HG02623 (cell line): ENCODE measurements around the gene AAMP.
"Not testable (repeated sequence)": the region's sequence is repeated elsewhere in the genome, so short reads cannot be mapped to it uniquely, and the experiment has no call there.

Source experiments
- ATAC-seq: cut with Tn5 transposase; IDR thresholded peaks from one replicate; pipeline ENCODE4 v1.9.1; 2021; ENCODE audit warnings: moderate library complexity; ENCODE audit not compliant: unreplicated experiment

The AAMP gene, protein sequence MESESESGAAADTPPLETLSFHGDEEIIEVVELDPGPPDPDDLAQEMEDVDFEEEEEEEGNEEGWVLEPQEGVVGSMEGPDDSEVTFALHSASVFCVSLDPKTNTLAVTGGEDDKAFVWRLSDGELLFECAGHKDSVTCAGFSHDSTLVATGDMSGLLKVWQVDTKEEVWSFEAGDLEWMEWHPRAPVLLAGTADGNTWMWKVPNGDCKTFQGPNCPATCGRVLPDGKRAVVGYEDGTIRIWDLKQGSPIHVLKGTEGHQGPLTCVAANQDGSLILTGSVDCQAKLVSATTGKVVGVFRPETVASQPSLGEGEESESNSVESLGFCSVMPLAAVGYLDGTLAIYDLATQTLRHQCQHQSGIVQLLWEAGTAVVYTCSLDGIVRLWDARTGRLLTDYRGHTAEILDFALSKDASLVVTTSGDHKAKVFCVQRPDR

DNA sequence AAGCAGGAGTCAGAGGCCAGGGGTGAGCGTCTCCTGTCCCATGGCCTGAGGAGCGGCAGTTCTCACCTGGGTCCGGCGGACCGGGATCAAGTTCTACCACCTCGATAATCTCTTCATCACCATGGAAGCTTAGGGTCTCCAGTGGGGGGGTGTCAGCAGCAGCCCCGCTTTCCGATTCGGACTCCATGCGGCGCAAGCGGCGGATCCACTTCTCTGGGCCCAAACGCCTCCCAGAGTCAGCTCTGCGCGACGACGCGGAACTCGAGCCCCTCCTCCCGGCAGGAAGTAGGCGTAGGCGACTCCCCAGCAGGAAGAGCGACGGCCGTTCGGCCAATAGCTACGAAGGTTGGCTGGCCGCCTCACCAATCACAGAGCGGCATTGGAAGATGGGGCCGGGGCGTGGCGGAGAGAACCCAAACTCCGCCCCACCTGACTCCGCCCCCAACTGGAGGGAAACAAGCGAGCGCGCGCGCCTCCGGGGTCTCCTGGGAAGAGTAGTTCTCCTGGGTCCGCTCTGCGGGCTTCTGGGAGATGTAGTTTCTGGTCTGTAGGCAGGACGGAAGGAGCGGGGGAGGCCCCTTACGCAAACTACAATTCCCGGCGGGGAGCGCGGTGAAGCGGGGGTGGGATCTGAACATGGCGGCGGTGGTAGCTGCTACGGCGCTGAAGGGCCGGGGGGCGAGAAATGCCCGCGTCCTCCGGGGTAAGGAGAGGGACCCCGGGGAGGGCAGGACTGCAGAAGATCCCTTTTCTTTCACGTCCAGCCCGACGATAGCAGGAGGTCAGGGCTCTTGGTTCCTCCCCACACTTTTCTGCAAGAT lies at the start of gene AAMP, which contains the start of gene PNKD:
AAMP (minus strand) TSS at position 238 of the 821 bp plus-strand sequence; CDS start at position 187, 51 bp downstream.
PNKD (plus strand) TSS at position 620 of the 821 bp plus-strand sequence; CDS start at position 637, 17 bp downstream.
- ATAC-seq, result peak; percentile 91

DNA sequence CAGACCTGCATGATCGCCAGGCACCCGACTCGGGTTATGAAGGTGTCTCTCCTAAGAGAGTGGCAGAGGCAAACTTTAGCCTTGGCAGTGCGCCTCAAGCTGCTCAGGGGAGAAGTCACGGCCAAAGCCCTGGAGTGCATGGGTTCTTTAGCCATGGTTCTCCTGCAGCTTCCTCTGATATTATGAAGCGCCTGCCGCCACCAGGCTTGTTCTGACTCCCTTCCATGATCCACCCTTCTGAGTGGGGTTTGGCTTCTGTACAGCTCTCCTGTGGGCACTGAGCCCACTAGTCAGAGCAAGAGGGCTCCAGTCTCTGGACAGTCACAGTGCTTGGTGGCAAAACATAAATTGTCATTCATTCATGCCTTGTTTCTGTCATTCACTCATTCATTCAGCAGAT lies 48.3 kb upstream of the AAMP start:
- ATAC-seq, result no peak

DNA sequence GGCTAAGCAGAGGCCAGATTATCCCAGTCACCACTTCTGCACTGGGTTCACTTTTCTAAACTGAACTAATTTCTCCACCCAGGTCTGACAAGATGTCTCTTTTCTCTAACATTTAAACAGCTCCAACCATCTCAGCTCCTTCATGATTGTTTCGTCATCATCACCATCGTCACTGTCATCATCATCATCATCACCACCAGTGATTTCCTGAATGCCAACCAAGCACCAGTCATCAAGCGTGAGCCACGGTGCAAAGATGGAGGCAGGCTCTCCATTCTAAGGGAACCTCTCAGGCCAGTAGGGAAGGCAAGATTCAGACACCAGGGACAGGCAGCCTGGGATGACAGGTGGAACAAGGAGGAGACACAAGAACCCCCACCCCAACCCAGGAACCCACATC lies 47.9 kb upstream of the AAMP start:
- ATAC-seq, result no peak

DNA sequence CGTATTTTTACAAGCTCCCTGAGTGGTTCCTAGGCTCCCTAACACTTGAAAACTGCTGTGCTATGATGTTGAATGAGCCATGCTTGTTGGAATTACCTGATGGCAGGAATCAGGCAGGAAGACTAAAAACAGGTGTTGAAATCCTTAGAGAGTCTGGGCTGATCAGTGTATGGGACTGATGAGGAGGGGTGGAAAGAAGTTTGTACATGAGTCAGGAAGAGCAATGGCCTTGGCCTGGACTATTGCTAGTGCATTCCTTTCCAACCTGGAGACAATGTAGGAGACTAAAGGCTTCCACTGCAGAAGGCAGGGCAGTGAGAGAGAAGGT lies 47.3 kb upstream of the AAMP start:
- ATAC-seq, result no peak

DNA sequence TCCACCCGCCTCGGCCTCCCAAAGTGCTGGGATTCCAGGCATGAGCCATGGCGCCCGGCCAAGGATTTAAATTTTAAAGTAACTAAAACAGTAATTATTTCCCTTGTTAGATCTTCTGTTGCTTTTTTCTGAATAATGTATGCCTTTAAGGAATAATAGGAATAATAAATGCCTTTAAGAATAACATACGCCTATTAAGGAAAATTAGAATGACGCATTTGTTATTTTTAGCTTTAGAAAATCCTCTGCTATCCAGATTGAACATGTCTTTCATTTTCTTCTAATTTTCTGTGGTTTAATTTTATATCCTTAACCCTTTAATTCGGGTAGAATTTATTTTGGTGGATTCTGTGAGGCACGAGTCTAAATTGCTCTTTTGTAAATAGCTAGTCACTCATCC lies 45.5 kb upstream of the AAMP start:
- ATAC-seq, result no peak

DNA sequence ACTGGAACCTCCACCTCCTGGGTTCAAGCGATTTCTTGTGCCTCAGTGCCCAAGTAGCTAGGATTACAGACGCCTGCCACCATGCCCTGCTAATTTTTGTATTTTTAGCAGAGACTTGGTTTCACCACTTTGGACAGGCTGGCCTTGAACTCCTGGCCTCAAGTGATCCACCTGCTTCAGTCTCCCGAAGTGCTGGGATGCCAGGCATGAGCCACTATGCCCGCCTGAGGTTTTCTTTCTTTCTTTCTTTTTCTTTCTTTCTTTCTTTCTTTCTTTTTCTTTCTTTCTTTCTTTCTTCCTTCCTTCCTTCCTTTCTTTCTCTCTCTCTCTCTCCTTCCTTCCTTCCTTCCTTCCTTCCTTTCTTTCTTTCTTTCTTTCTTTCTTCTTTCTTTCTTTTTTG lies 44.8 kb upstream of the AAMP start:
- ATAC-seq, result not testable (repeated sequence)

DNA sequence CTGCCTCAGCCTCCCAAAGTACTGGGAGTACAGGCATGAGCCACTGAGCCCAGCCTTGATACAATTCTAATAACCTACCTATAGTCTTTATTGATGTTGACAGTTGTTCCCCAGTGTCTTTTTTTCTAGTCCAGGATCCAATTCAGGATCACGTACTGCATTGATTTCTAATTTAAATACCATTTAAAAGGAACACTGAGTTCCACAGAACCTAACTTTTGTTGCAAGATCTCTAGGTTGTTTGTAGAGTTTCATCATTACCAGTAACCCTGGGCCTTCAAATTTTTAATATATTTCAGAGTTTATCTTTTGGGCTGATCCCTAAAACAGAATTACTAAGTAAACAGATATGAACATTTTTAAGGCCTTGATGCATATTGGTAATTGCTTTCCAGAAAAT lies 43.4 kb upstream of the AAMP start:
- no peak for ATAC-seq

DNA sequence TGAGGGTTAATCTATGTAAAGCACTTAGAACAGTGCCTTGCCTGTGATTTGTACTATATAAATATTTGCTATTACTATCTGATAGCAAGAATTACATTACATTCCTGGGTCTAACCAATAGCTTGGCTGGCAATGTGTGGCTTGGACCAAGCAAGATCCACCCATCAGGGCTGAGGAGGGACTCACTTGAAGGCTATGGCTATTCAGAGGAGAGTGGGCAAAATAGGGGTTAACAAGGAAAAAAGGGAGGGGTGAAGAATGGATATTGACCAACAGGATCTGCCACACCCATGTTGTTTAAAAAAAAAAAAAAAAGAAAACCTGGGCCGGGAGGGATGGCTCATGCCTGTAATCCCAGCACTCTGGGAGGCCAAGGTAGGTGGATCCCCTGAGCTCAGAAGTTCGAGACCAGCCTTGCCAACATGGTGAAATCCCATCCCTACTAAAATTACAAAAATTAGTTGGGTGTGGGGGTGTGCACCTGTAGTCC lies 42.4 kb upstream of the AAMP start:
- no peak for ATAC-seq

DNA sequence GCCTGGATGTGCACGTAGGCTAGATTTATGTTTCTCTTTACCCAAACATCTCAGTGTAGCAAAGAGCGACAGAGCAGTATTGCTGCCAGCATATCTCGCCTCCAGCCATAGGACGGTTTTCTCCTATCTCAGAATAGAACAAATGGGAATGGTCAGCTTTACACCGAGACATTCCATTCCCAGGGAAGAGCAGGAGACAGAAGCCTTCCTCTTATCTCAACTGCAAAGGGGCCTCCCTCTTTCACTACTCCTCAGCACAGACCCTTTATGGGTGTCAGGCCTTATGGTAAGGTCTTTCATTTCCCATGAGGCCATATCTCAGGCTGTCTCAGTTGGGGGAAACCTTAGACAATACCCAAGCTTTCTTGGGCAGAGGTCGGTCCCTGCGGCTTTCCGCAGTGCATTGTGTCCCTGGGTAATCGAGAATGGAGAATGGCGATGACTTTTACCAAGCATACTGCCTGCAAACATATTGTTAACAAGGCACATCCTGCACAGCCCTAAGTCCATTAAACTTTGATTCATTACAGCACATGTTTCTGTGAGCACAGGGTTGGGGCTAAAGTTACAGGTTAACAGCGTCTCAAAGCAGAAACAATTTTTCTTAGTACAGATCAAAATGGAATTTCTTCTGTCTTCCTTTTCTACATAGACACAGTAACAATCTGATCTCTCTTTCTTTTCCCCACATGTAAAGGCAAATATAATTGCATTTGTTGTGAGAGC lies 41.8 kb upstream of the AAMP start:
- ATAC-seq, result not testable (repeated sequence)

DNA sequence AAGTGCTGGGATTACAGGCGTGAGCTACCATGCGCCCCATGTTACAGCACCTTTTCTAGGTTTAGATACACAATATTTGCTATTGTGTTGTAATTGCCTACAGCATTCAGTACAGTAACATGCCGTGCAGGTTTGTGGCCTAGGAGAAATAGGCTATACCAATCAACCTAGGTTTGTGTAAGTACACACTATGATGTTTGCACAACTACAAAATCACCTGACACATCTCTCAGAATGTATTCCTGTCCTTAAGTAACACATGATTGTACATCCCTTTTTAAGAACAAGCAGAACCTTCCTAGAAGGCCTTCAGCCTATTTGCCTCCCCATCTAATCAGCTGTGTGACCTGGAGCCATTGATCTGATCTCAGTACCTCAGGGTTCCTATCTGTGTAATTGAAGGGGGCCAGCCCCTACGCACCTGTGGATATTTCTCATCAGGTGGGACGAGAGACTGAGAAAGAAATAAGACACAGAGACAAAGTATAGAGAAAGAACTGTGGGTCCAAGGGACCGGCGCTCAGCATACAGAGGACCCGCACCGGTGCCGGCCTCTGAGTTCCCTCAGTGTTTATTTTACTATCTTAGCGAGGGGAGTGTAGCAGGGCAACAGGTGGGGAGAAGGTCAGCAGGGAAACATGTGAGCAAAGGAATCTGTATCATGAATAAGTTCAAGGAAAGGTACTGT lies 41.1 kb upstream of the AAMP start:
- no peak for ATAC-seq

DNA sequence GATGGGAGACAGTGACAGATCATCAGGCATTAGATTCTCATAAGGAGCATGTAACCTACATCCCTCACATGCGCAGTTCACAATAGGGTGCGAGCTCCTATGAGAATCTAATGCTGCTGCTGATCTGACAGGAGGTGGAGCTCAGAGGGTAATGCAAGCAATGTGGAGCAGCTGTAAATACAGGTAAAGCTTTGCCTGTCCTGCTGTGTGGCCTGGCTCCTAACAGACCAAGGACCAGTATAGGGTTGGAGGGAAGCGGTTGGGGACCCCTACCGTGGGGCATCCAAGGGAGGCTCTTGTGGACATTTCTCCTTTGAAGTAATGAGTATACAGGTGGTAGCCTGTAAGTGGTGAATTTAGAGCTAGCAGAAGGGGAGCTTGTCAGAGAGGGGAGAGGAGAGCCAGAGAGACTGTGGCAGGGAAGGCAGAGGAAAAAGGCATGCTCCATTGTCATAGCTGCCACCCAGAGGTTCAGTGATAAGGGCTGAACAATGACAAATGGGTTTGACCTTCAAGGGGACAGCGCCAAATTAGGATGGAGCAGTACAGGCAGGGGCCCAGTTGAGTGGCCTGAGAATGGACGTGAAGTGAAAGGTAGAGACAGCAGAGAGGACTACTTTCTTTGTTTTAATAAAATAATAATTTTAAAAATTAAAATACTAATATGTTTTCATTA lies 37.6 kb upstream of the AAMP start:
- no peak for ATAC-seq

DNA sequence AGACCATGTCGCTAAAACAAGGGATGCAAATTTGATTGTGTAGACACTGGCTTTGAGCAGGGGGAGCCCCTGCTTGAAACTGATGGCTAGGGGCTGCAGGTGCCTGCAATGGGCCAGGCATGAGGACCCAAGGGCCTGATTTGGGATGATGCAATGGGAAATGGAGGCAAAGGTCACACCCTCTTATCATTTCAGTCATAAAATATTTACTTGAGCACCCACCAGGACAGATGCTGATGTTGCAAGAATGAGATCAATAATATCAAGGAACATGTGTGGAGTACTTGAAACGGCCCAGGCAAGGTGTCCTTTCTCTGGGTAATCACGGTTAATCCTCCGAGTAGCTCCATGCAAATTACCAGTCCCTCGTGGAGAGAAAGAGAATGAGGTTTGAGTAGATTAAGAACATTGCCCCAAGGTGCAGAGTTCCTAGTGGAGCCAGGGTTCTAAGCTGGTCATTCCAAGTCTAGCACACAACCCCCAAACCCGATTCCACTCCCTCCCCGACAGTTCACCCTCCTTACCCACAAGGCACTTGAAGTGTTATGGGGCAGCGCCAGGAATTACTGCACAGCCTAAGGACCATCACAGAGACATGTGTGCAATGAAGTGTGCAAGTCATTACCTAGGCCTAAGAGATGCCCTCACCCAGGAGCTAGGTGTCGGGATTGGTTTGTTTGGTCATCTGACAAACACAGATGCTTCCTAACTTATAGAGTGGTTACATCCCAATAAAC lies 36.4 kb upstream of the AAMP start:
- no peak for ATAC-seq

DNA sequence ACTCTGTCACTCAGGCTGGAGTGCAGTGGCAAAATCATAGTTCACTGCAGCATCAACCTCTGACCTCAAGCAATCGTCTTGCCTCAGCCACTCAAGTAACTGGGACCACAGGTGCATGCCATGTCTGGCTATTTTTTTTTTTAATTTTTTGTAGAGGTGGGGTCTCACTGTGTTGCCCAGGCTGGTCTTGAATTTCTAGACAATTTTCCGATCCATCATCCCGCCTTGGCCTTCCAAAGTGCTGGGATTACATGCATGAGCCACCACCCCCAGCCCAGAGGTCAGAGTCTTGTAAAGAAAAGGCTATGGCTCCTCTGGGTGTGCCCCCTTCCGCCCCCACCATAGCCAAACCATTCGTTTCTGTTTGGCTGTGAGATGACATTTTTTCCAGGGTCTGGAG lies 35.4 kb upstream of the AAMP start:
- no peak for ATAC-seq

DNA sequence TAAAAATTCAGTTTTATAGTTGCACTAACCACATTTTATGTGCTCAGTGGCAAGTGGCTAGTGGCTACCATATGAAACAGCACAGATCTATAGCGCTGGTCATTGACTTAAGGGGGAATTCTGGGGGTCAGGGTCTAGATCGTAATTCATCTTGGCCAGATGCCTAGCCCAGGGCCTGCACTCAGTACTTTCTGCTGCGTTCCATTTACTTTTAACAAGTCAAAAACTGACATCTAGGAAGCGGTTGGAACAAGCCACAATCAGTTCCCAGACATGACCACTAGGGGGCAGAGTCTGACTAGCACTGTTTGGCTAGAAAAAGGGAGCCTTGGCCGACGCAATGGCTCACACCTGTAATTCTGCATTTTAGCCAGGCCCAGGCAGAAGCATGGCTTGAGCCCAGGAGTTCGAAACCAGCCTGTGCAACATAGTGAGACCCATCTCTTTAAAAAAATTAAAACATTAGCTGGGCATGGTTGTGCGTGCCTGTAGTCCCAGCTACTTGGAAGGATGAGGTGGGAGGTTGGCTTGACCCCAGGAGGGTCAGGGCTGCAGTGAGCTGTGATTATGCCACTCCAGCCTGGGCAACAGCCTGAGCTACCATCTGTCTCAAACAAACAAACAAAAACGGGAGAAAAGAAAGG lies 31.4 kb upstream of the AAMP start:
- no peak for ATAC-seq

DNA sequence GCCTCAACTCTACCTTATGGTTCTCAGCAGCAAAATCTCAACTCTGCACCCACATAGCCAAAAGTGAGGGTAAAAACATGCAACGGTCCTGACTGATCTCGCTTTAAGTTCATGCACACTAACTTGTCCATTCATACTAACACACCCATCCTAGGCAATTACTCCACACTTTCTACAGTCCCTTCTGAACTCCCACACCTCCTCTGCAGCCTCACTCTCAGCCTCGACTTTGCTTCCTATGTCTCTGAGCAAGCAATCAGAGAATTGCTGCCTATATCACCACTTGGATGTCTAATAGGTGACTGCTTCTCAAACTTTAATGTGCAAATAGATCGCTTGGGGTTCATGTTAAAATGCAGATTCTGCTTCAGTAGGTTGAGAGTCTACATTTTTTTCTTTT lies 30.2 kb upstream of the AAMP start:
- ATAC-seq, result no peak

DNA sequence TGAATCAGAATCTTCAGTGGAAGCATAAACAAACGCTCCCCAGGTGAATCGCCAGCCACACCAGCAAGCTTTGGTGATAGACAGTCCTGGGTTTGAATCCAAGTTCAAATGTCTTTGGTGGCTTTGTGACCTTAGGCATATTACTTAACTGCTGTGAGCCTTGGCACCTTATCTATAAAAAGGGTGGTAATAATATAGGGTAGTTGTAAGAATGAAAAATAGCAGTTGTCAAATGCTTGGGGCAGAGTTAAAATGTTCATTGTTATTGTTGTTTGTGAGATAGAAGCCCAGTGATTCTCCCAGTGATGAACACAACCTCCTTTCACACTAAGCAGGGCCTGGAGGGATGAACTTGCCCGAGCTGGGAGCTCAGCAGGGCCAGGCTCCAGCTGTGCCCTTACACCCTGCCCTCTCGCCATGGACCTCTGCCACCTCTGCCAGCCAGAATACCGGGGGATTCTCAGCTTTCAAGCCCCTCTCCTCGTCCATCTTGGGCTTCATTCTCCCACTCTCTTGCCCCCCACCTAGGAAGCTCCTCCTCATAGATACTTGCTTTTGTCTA lies 28.5 kb upstream of the AAMP start:
- ATAC-seq, result no peak

DNA sequence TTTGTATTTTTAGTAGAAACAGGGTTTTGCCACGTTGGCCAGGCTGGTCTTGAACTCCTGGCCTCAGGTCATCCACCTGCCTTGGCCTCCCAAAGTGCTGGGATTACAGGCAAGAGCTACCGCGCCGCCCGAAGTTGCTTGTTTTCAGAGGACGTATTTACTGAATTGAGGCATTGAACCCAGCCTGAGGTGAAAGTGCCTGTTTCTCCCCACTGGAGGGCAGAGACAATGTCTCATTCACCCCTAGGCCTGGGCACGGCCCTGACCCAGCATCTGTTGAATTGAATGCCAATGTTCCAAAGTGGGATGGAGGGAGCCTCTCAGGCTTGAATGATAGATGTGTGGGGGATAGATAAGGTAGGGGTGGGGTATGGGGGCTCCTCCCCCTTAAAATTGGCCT lies 26.9 kb upstream of the AAMP start:
- no peak for ATAC-seq

DNA sequence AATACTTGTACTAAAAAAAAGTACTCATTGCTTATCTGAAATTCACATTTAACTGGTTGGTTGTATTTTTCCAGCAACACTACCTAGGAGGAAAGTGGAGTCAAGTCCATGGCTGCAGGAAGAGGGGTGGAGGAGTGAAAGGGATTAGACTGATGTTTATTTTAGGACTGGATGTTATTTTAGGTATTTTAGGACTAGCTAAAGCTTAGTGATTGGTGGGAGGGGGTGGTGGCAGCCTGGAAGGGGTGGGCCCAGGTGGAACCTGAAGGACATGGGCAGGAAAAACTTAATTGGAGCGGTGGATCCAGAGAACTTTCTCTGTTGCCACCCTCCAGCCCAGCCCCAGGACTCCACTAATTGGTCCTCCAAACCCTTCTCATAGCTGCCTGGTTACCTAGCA lies 26.3 kb upstream of the AAMP start:
- ATAC-seq, result no peak

DNA sequence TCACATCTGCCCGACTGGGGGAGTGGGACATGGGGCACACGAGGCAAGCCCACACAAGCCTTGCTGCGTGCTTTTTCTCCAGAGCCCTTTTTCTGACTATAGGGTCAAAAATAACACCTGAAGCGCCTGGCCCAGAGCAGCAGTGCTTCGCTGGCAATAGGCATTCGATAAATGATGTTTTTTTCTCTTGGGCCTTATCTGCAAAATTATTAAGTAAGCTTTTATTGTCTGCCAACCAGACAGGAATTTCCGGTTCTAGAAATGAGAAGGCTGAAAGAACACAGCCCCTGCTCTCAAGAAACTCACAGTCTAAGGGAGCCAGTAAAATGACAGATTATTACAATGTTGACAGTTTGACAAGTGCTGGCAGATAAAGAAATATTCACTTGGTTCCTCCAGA lies 25.1 kb upstream of the AAMP start:
- ATAC-seq, result no peak
